HG03095 (cell line): ENCODE measurements around the gene RASA2.
"Not testable (repeated sequence)": the region's sequence is repeated elsewhere in the genome, so short reads cannot be mapped to it uniquely, and the experiment has no call there.

Experiments used
- ATAC-seq: cut with Tn5 transposase; IDR thresholded peaks from one replicate; pipeline ENCODE4 v1.9.1; 2021; ENCODE audit warnings: moderate library complexity; ENCODE audit not compliant: unreplicated experiment

The RASA2 gene

GRCh38 chr3:141628868-141629441 lies 142.1 kb downstream of the RASA2 start:
- ATAC-seq: not testable (repeated sequence)

GRCh38 chr3:141629976-141630375 lies 143.1 kb downstream of the RASA2 start:
- no peak for ATAC-seq

- no peak for ATAC-seq
Measured at GRCh38 chr3:141632779-141633374, 146.1 kb downstream of the RASA2 start.

GRCh38 chr3:141642215-141642614 lies 155.4 kb downstream of the RASA2 start:
- ATAC-seq: no peak

- no peak for ATAC-seq
Measured at GRCh38 chr3:141643391-141643790, 156.6 kb downstream of the RASA2 start.

- no peak for ATAC-seq
Measured at GRCh38 chr3:141643796-141644195, 157.0 kb downstream of the RASA2 start.

- peak; percentile 92 for ATAC-seq
Measured at GRCh38 chr3:141644931-141645330, 158.1 kb downstream of the RASA2 start.

- no peak for ATAC-seq
Measured at GRCh38 chr3:141646760-141647561, 160.1 kb downstream of the RASA2 start.

GRCh38 chr3:141647562-141647915 lies 160.7 kb downstream of the RASA2 start:
- ATAC-seq: no peak

- ATAC-seq: no peak
Measured at GRCh38 chr3:141648055-141648910, 161.5 kb downstream of the RASA2 start.

- no peak for ATAC-seq
Measured at GRCh38 chr3:141649871-141650270, 163.0 kb downstream of the RASA2 start.

- no peak for ATAC-seq
Measured at GRCh38 chr3:141650783-141651182, 164.0 kb downstream of the RASA2 start.

GRCh38 chr3:141651409-141651808 lies 164.6 kb downstream of the RASA2 start:
- ATAC-seq: no peak

GRCh38 chr3:141652349-141652748 lies 165.5 kb downstream of the RASA2 start:
- ATAC-seq: no peak

GRCh38 chr3:141653847-141654246 lies 167.0 kb downstream of the RASA2 start:
- no peak for ATAC-seq

- ATAC-seq: no peak
Measured at GRCh38 chr3:141655801-141656200, 169.0 kb downstream of the RASA2 start.

GRCh38 chr3:141656771-141657170 lies 169.9 kb downstream of the RASA2 start:
- no peak for ATAC-seq

- no peak for ATAC-seq
Measured at GRCh38 chr3:141657516-141657915, 170.7 kb downstream of the RASA2 start.

- no peak for ATAC-seq
Measured at GRCh38 chr3:141659821-141660613, 173.2 kb downstream of the RASA2 start.

GRCh38 chr3:141660614-141660947 lies 173.8 kb downstream of the RASA2 start:
- ATAC-seq: no peak
